Measurements from ENCODE around the gene YAP1.

YAP1 gene

DNA sequence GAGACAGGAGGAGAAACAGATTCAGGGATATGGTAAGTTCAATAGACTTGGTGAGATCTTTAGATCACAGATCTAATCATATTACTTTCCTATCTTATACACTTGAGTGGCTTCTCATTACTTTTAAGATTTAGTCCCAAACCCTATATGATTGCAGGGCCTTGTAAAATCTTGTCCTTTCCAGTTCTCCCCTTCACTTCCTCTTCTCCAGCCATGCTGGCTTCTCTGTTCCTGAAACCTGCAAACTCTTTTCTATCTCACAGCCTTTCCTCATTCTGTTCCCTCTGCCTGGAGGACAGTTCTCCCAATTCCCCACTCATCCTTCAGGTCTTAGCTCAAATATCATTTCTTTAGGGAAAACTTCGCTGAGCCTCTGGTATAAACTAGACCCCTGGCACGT is 141.2 kb downstream of the YAP1 start:
- ChIA-PET CTCF (no interaction called here), POLR2A (no interaction called here)
- no peak for DNase-seq (ENCODE audit: extremely low spot score)
- TF ChIP-seq PKNOX1 (IDR thresholded peaks at IDR 0.05) = no peak
- no peak for TF ChIP-seq ARNT (IDR thresholded peaks at IDR 0.05)
- no peak for TF ChIP-seq FOXM1 (IDR thresholded peaks at IDR 0.05; ENCODE audit: borderline replicate concordance)
- TF ChIP-seq SP1 (IDR thresholded peaks at IDR 0.05) = no peak

- TF ChIP-seq LEF1 (IDR thresholded peaks at IDR 0.05; ENCODE audit: borderline replicate concordance) = no peak
- no peak for TF ChIP-seq SP1 (IDR thresholded peaks at IDR 0.05)
- no peak for TF ChIP-seq FOXA1 (IDR thresholded peaks at IDR 0.05)
- no peak for TF ChIP-seq L3MBTL2 (conservative IDR thresholded peaks at IDR 0.05)
- TF ChIP-seq FOXM1 (IDR thresholded peaks at IDR 0.05; ENCODE audit: borderline replicate concordance) = no peak
- no peak for TF ChIP-seq PKNOX1 (IDR thresholded peaks at IDR 0.05)
- CTCF ChIA-PET = interaction anchor here (1.0 to 1.4 kb wide), 2 partner anchors 9 to 191 kb away, joined by 3 to 7 read pairs; no protein-coding TSS in a partner anchor
- DNase-seq (ENCODE audit: extremely low spot score) = no peak
- POLR2A ChIA-PET = no interaction called here
Observed at GRCh38 chr11:102252339-102252891, 142.2 kb downstream of the YAP1 start.

DNA sequence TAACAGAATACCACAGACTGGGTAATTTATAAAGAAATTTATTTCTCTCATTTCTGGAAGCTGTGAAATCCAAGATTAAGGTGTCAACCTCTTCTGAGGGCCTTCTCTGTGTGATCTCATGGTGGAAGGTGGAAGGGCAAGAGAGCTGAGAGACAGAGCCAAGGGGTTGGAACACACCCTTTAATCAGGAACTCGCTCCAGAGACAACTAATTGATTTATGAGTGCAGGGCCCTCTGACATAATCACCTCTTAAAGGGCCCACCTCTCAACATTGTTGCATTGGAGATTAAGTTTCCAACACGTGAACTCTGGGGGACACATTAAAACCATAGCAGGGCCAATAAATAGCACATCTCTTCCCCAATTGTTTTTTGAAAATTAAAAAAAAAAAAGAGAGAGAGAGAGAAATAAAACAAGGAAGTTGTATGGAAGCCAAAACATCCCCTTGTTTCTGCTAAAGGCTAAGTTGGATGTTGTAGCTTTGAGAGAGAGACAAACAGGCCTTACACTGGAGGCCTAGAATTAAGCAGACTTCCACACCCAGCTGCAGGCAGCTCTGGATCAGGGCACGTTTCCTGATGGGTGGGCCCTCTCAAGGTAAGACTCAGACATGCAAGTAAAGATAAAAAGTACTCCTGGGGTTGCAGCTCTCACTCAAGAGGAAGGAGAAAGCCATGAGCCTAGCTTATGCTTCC is 142.9 kb downstream of the YAP1 start:
- POLR2A ChIA-PET = no interaction called here
- CTCF ChIA-PET = interaction anchor here (0.7 to 1.9 kb wide), 7 partner anchors 10 to 192 kb away, joined by 3 to 10 read pairs (median 4); no protein-coding TSS in a partner anchor

GRCh38 chr11:102254047-102254446 is 143.8 kb downstream of the YAP1 start:
- peak; percentile 56 for DNase-seq (ENCODE audit: extremely low spot score)
- TF ChIP-seq HDGF (IDR thresholded peaks at IDR 0.05; ENCODE audit: borderline replicate concordance) (no peak), NFRKB (IDR thresholded peaks at IDR 0.05) (no peak), ZNF384 (IDR thresholded peaks at IDR 0.05) (no peak), FOXA1 (IDR thresholded peaks at IDR 0.05) (no peak), ARNT (IDR thresholded peaks at IDR 0.05) (no peak), SP1 (IDR thresholded peaks at IDR 0.05) (no peak), BHLHE40 (IDR thresholded peaks at IDR 0.05; ENCODE audit: borderline replicate concordance) (no peak), TARDBP (IDR thresholded peaks at IDR 0.05) (no peak), FOXK2 (IDR thresholded peaks at IDR 0.05) (no peak), LEF1 (IDR thresholded peaks at IDR 0.05; ENCODE audit: borderline replicate concordance) (no peak), PKNOX1 (IDR thresholded peaks at IDR 0.05) (no peak), CTBP1 (IDR thresholded peaks at IDR 0.05; ENCODE audit: borderline replicate concordance) (no peak), ELF4 (IDR thresholded peaks at IDR 0.05) (no peak), SUZ12 (IDR thresholded peaks at IDR 0.05) (no peak)
- ChIA-PET POLR2A (no interaction called here), CTCF (interaction anchor here (0.7 to 1.9 kb wide), 4 partner anchors 11 to 145 kb away, joined by 3 to 10 read pairs (median 4); no protein-coding TSS in a partner anchor)

More for the DNA sequence above, 142.9 kb downstream of the YAP1 start:
- no peak for TF ChIP-seq BHLHE40 (IDR thresholded peaks at IDR 0.05; ENCODE audit: borderline replicate concordance)
- peak; percentile 61 for TF ChIP-seq PKNOX1 (IDR thresholded peaks at IDR 0.05)
- DNase-seq (ENCODE audit: extremely low spot score) = no peak

- POLR2A ChIA-PET = no interaction called here
- no peak for DNase-seq (ENCODE audit: extremely low spot score)
- TF ChIP-seq ELF4 (IDR thresholded peaks at IDR 0.05) = no peak
- TF ChIP-seq TARDBP (IDR thresholded peaks at IDR 0.05) = no peak
- no peak for TF ChIP-seq FOXK2 (IDR thresholded peaks at IDR 0.05)
- no peak for TF ChIP-seq L3MBTL2 (conservative IDR thresholded peaks at IDR 0.05)
- TF ChIP-seq SP1 (IDR thresholded peaks at IDR 0.05) = no peak
- TF ChIP-seq SUZ12 (IDR thresholded peaks at IDR 0.05) = no peak
- no peak for TF ChIP-seq FOXM1 (IDR thresholded peaks at IDR 0.05; ENCODE audit: borderline replicate concordance)
- TF ChIP-seq NFRKB (IDR thresholded peaks at IDR 0.05) = no peak
- TF ChIP-seq ARNT (IDR thresholded peaks at IDR 0.05) = no peak
- TF ChIP-seq CTBP1 (IDR thresholded peaks at IDR 0.05; ENCODE audit: borderline replicate concordance) = no peak
- TF ChIP-seq FOXA1 (IDR thresholded peaks at IDR 0.05) = no peak
- no peak for TF ChIP-seq ZNF384 (IDR thresholded peaks at IDR 0.05)
- no peak for TF ChIP-seq LEF1 (IDR thresholded peaks at IDR 0.05; ENCODE audit: borderline replicate concordance)
- CTCF ChIA-PET = no interaction called here
Observed at GRCh38 chr11:102256251-102256650, 146.0 kb downstream of the YAP1 start.

DNA sequence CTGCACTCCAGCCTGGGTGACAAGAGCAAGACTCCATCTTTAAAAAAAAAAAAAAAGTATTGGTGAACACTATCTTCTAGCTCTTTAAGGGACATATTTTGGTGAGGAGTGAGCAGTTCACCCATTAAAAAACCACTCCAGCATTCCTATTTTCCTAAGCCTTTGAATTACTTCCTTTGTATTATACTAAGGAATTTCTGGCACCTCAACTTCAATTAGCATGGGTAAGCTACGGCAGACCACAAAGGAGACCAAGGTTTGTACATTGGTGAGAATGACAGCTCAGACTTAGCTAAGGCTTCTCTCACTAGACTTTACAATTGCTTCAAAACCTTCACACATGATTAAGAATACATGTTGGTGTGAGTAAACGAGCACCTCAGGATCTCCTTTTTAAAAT is 150.0 kb downstream of the YAP1 start:
- DNase-seq (ENCODE audit: extremely low spot score) = no peak
- TF ChIP-seq SUZ12 (IDR thresholded peaks at IDR 0.05) = no peak
- no peak for TF ChIP-seq FOXM1 (IDR thresholded peaks at IDR 0.05; ENCODE audit: borderline replicate concordance)
- TF ChIP-seq PKNOX1 (IDR thresholded peaks at IDR 0.05) = no peak
- no peak for TF ChIP-seq ZNF384 (IDR thresholded peaks at IDR 0.05)
- no peak for TF ChIP-seq TARDBP (IDR thresholded peaks at IDR 0.05)
- TF ChIP-seq HDGF (IDR thresholded peaks at IDR 0.05; ENCODE audit: borderline replicate concordance) = no peak
- TF ChIP-seq ELF4 (IDR thresholded peaks at IDR 0.05) = no peak
- no peak for TF ChIP-seq ARNT (IDR thresholded peaks at IDR 0.05)
- no peak for TF ChIP-seq L3MBTL2 (conservative IDR thresholded peaks at IDR 0.05)
- TF ChIP-seq SP1 (IDR thresholded peaks at IDR 0.05) = no peak
- TF ChIP-seq FOXK2 (IDR thresholded peaks at IDR 0.05) = no peak
- ChIA-PET POLR2A (no interaction called here), CTCF (no interaction called here)
